Mucosa of stomach (tissue), 1 donor: ENCODE results near the gene NFKBIB.
A peak's percentile ranks its signal among the peaks of the same experiment; 100 is the strongest.

Source experiments
- H3K27me3 ChIP-seq: one replicate; pipeline ENCODE4 v1.7.0; 2013; ENCODE audit warnings: mild to moderate bottlenecking, low read length; ENCODE audit not compliant: control insufficient read depth, insufficient read depth
- H3K36me3 ChIP-seq: one replicate; pipeline ENCODE4 v1.7.0; 2013; ENCODE audit warnings: low read length; ENCODE audit not compliant: control insufficient read depth, insufficient read depth
- H3K4me1 ChIP-seq: one replicate; pipeline ENCODE4 v1.7.0; 2013; ENCODE audit warnings: mild to moderate bottlenecking, low read length; ENCODE audit not compliant: control insufficient read depth, insufficient read depth
- H3K4me3 ChIP-seq: one replicate; pipeline ENCODE4 v1.7.0; 2013; ENCODE audit warnings: low read length
- H3K9ac ChIP-seq: one replicate; pipeline ENCODE4 v1.7.0; 2013; ENCODE audit warnings: mild to moderate bottlenecking, low read length, moderate library complexity
- H3K9me3 ChIP-seq: one replicate; pipeline ENCODE4 v1.7.0; 2013; ENCODE audit warnings: mild to moderate bottlenecking, low read length, moderate library complexity; ENCODE audit not compliant: control insufficient read depth
- donor health status: Pancreatic carcinoma.

Gene NFKBIB

GRCh38 chr19:38898788-38899446 lies 852 bp upstream of the NFKBIB start:
- H3K9me3 ChIP-seq = no peaks in the 10 kb centered on the region
- H3K4me3 ChIP-seq = peak overlapping the region; percentile 83
- H3K4me1 ChIP-seq = peaks cover 19% of the 10 kb centered on the region
- H3K27me3 ChIP-seq = no peaks in the 10 kb centered on the region
- no peaks in the 10 kb centered on the region for H3K36me3 ChIP-seq
- H3K9ac ChIP-seq = peak overlapping the region; percentile 83

GRCh38 chr19:38900202-38900629 lies 447 bp downstream of the NFKBIB start:
- H3K4me1 ChIP-seq = peaks cover 19% of the 10 kb centered on the region
- peak overlapping the region; percentile 89 for H3K4me3 ChIP-seq
- no peaks in the 10 kb centered on the region for H3K9me3 ChIP-seq
- peak overlapping the region; percentile 88 for H3K9ac ChIP-seq
- H3K36me3 ChIP-seq = peaks cover 5% of the 10 kb centered on the region
- no peaks in the 10 kb centered on the region for H3K27me3 ChIP-seq

- no peaks in the 10 kb centered on the region for H3K9me3 ChIP-seq
- peak overlapping the region; percentile 88 for H3K9ac ChIP-seq
- H3K36me3 ChIP-seq = peaks cover 9% of the 10 kb centered on the region
- no peak overlapping the region for H3K4me3 ChIP-seq
- no peaks in the 10 kb centered on the region for H3K27me3 ChIP-seq
- peaks cover 19% of the 10 kb centered on the region for H3K4me1 ChIP-seq
These were observed 998 bp downstream of the NFKBIB start for GRCh38 chr19:38900743-38901190.

- Histone ChIP-seq H3K36me3 (peaks cover 9% of the 10 kb centered on the region), H3K9ac (no peak overlapping the region), H3K4me1 (peaks cover 19% of the 10 kb centered on the region), H3K4me3 (no peak overlapping the region), H3K9me3 (no peaks in the 10 kb centered on the region), H3K27me3 (no peaks in the 10 kb centered on the region)
These were observed 1.9 kb downstream of the NFKBIB start for GRCh38 chr19:38901683-38902082.

GRCh38 chr19:38904581-38905539 lies 5.1 kb downstream of the NFKBIB start:
- Histone ChIP-seq H3K9me3 (no peaks in the 10 kb centered on the region), H3K4me1 (peaks cover 9% of the 10 kb centered on the region), H3K9ac (no peak overlapping the region), H3K27me3 (no peaks in the 10 kb centered on the region), H3K36me3 (peaks cover 9% of the 10 kb centered on the region), H3K4me3 (no peak overlapping the region)

- no peak overlapping the region for H3K9ac ChIP-seq
- H3K4me3 ChIP-seq = no peak overlapping the region
- H3K27me3 ChIP-seq = no peaks in the 10 kb centered on the region
- no peaks in the 10 kb centered on the region for H3K9me3 ChIP-seq
- peaks cover 9% of the 10 kb centered on the region for H3K4me1 ChIP-seq
- peaks cover 9% of the 10 kb centered on the region for H3K36me3 ChIP-seq
These were observed 5.9 kb downstream of the NFKBIB start for GRCh38 chr19:38905620-38906019.

- Histone ChIP-seq H3K9me3 (no peaks in the 10 kb centered on the region), H3K27me3 (peaks cover 12% of the 10 kb centered on the region), H3K9ac (no peak overlapping the region), H3K4me3 (no peak overlapping the region), H3K36me3 (peaks cover 9% of the 10 kb centered on the region), H3K4me1 (no peaks in the 10 kb centered on the region)
These were observed 7.5 kb downstream of the NFKBIB start for GRCh38 chr19:38907227-38907626.

GRCh38 chr19:38907670-38908069 lies 7.9 kb downstream of the NFKBIB start:
- Histone ChIP-seq H3K9ac (no peak overlapping the region), H3K4me3 (no peak overlapping the region), H3K4me1 (no peaks in the 10 kb centered on the region), H3K27me3 (peaks cover 16% of the 10 kb centered on the region), H3K36me3 (peaks cover 9% of the 10 kb centered on the region), H3K9me3 (no peaks in the 10 kb centered on the region)

- Histone ChIP-seq H3K9me3 (no peaks in the 10 kb centered on the region), H3K27me3 (peaks cover 16% of the 10 kb centered on the region), H3K36me3 (peaks cover 9% of the 10 kb centered on the region), H3K9ac (no peak overlapping the region), H3K4me1 (no peaks in the 10 kb centered on the region), H3K4me3 (no peak overlapping the region)
These were observed 9.1 kb downstream of the NFKBIB start for GRCh38 chr19:38908911-38909310.

GRCh38 chr19:38910488-38910887 lies 10.7 kb downstream of the NFKBIB start:
- no peaks in the 10 kb centered on the region for H3K9me3 ChIP-seq
- no peak overlapping the region for H3K9ac ChIP-seq
- H3K36me3 ChIP-seq = peaks cover under 1% of the 10 kb centered on the region
- H3K4me1 ChIP-seq = no peaks in the 10 kb centered on the region
- H3K4me3 ChIP-seq = no peak overlapping the region
- H3K27me3 ChIP-seq = peaks cover 16% of the 10 kb centered on the region

- Histone ChIP-seq H3K4me1 (no peaks in the 10 kb centered on the region), H3K27me3 (peaks cover 16% of the 10 kb centered on the region), H3K4me3 (no peak overlapping the region), H3K36me3 (no peaks in the 10 kb centered on the region), H3K9ac (no peak overlapping the region), H3K9me3 (no peaks in the 10 kb centered on the region)
These were observed 11.7 kb downstream of the NFKBIB start for GRCh38 chr19:38911388-38912001.
